GM19240 (cell line): ENCODE data around the gene PLA2G4F.

Experiments
- DNase-seq: peaks from one replicate; pipeline ENCODE4 v3.0.0; 2011; ENCODE audit warnings: low spot score; ENCODE audit not compliant: insufficient read length

PLA2G4F gene

DNA sequence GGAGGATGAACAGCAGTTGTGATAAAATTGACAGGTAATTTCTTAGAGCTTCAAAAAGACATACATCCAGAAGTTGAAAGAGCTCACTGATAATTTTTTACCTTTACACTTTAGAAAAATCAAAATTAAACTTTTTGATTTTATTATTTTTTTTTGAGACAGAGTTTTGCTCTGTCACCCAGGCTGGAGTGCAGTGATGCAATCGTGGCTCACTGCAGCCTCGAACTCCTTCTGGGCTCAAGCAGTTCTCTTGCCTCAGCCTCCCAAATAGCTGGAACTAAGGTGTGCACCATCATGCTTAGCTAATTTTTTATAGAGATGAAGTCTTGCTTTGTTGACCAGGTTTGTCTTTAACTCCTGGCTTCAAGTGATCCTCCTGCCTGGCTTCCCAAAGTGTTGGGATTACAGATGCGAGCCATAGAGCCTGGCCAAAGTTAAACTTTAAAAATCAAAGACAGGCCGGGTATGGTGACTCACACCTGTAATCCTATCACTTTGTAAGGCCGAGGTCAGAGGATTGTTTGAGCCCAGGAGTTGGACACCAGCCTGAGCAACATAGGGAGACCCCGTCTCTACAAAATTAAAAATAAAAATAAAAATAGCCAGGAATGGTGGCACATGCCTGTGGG, 21.7 kb downstream of the PLA2G4F start:
- DNase-seq = no peak

DNA sequence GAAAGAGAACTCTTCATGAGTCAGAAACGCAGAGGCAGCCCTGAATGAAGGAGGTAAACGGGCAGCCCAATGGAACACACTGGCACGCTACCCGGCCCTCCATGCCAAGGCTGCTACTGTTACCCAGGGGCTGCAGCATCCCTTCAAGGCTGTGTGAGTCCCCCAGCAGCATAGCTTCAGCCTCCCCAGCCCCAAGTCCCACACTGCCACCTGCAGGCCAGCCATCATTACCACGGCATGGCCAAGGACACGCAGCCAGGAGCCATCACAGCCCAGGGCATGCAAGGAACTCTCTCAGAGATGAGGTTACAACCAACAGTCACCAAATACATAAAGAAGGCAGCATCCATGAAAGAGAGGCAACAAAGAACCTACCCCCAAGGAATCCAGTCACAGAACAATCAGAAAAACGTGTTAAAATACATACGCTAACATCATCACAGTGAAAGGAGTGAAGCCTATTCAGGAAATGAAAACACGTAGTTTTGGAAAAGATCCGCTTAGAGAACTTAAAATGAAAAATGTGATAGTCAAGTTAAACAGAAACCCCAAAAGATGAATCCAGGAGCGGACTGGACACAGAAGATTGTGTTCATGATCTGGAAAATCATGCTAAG, 22.4 kb downstream of the PLA2G4F start:
- peak; percentile 54 for DNase-seq

DNA sequence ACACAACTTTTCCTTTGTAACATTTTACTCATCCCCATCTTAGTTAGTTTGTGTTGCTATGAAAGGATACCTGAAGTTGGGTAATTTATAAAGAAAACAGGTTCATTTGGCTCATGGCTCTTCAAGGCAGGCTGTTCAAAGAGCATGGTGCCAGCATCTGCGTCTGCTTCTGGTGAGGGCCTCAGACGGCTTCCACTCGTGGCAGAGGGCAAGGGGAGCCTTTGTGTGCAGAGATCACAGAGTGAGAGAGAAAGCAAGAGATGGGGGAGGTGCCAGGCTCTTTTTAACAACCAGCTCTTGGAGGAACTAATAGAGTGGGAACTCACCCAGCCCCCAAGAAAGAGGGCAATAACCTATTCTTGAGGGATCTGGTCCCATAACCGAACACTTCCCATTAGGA, 23.1 kb downstream of the PLA2G4F start:
- no peak for DNase-seq

DNA sequence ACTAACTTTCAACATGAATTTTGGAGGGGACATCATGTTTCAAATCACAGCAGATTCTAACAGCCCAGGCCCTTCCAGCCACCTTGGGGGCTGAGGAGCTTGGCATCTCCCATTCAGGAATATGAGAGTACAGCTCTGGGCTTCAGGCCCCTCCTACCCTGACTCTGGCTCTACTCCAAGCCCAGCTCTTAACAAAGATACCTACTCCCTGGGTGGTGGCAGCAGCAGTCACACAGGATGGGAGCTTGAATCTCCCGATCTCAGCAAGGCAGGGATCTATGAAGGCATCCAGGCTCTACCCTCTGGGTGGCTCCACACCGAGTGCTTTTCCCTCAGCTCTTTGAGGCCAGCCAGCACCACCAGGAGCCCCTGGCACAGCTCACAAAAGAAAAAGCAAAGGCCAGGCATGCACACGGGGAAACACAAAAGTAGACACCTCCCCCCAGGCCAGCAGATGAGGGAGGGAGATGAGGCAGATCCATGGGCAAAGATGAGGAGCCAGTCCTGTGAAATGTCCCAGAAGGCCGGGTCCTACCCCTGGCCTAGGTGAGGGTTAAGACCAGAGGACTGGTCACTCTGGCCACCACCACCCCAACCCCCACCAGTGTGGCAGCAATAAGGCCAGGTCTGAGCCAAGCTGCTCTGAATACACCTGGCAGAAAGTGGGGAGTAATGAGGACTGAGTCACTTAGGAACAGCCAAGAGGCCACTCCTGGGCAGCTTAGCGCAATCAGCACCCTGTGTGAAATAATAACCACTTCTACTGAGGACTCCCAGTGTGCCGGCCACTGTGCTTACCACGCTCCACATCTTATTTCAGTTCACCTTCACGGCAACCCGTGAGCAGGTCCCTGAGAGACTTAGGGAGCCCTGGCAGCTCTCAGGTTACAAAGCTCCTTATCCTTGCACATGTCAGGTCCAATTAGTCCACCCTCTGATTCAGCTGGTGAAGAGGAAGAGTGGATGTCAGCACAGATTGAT, 24.3 kb downstream of the PLA2G4F start:
- no peak for DNase-seq

DNA sequence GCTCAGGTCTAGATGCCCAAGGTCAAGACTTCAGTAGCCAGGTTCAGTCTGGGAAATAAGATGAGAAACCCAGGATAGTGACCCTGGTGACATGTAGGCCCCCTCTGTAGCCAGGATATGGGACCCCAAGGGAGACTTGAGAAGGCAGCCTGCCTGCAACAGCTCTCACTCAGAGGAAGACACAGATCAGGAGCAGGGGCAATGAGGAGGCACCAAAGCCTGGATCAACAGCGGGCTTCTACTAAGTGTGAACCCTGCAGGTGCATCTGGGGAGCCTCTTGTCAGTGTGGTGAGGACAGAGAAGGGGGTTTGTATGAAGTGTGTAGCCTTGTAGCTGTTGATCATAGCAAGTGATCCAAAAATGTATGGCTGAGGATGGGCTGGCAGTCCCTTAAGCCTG, 25.4 kb downstream of the PLA2G4F start:
- DNase-seq = no peak

DNA sequence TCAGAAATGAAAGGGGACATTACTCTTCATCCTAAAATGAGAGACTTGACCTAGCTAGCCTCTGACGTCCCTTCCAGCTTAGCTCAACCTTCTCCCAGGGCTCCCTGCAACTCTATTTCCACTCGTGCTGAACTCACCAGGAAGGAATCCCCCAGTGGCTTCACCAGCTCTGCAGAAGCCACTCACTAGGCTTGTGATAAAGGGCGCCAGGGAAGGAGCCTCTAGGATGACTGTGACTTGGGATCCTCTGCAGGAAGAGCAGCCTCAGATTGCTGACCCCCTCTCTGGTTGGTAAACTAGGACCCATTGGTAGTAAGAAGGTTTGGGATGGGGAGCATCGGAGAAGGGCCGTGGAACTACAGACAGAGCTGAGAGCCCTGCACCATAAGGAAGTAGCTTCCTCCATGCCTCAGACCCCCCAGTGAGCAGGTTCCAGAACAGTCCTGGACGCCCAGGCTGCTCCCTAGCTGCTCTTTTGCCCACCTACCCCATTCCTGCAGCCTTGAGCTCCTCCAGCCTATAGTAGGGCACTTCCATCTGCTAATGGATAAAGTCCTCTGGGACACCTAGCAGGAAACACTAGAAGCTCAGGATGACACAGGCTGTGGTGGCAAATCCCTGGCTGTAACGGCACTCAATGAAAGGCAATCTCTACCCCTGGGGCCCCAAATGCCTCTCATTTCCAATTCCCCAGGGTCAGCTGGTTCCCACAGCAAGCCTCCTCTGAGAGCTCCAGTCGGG, 26.0 kb downstream of the PLA2G4F start:
- DNase-seq = no peak

DNA sequence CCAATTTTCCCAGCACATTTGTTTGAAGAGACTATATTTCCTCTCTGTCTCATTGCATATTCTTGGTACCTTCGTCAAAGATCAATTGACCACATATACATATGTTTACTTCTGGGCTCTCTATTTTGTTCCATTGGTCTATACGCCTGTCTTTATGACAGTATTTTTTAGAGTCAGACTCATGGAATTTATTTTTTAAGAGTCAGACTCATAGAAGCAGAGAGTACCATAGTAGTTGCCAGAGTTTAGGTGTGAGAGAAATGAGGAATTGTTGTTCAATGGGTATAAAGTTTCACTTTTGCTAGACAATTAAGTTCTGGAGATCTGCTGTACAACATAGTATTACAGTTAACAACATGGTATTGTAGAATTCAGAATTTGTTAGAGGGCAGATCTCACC, 27.1 kb downstream of the PLA2G4F start:
- no peak for DNase-seq

DNA sequence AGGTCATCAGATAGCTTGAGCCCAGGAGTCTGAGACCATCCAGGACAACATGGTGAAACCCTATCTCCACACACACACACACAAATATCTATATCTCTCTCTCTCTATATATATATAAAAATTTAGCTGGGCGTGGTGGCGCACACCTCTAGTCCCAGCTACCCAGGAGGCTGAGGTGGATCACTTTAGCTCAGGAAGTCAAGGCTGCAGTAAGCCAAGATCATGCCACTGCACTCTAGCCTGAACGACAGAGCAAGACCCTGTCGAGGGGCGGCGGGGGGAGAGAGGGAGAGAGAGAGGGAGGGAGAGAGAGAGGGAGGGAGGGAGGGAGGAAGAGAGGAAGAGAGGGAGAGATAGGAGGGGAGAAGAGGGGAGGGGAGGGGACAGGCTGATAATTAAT, 28.0 kb downstream of the PLA2G4F start:
- no peak for DNase-seq

DNA sequence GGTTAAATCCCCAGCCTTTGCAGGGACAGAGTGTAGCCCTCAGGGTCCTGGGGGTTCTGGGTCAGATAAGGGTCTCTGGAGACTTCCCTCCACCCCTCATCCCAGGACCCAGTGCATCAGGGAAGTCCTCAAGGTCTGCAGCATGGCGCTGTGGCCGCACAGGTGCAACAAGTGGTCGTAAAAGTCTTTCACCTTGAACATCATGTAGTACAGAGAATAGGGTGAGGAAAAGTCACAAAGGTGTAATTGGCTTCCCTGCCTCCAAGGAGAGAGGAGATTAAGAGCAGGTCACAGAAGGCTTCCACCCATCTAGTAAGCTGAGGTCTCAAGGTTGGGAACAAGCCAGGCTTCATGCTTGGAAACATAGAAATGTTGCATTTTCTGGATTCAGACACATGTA, 32.9 kb downstream of the PLA2G4F start:
- no peak for DNase-seq

DNA sequence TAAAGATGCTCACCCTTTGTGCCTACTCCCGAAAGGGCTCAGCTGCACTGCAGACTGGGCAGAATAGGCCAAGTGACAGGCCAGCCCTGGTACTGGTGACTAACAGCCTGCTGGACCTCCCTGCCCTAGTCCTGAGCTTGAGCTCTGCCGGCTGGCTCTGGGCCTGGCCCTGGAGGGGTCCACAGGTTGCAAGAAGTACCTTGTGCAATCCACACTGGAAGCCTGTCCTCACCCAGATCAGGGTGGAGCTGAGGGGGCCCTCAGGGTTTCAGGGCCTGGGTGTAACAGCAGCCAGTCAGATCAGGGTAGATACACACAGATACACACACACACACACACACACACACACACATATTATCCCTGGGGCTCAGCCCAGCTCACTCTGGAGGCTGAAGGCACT, 34.8 kb downstream of the PLA2G4F start:
- DNase-seq = no peak

DNA sequence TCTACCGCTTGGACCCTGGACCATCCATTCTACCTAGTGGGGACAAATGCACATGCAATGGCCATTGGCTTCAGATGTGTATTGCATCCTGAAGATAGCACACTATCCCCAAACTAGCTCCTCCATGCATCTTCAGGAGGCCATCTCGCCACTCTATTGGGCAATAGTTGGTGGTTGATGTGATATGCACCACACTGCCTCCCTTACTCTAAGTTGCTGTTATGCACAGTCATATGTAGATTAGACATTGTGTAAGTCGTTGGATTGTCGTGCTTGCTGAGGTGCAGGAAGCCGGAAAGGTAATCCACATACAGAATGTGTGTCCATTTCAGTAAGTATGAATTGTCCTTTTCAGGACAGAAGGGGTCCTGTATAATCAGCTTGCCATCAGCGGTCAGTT, 35.4 kb downstream of the PLA2G4F start:
- no peak for DNase-seq

DNA sequence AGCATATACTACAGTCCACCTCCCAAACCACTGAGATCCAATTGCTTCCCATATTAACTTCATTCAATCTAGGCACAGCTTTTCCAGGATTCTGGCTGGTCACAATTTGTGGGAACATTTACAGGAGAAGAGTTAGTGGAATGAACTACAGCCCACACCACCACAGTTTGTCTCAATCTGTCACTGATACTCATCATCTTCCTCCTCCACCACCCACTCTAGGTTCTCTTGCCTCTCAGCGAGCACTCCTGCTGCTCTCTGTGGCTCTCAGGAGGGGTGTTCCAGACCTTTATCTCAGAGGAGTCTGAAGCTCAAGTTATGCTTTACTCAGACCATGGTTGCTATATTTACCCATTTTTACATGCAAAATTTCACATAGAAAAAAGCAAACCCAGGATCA, 36.2 kb downstream of the PLA2G4F start:
- DNase-seq = no peak

DNA sequence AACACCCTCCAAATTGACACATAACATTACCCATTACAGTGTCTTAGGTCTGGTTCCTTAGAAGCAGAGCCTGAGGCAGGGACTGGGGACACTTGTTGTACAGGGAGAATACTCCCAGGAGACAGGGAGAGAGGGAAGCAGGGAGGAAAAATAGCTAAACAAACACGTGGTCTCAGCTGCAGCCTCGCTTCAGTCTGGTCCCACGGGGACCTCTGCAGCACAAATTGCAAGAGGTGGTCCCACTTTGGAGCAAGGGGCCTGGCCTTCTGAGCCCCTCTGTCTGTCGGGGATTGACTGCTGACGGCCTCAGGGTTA, 37.0 kb downstream of the PLA2G4F start:
- no peak for DNase-seq

DNA sequence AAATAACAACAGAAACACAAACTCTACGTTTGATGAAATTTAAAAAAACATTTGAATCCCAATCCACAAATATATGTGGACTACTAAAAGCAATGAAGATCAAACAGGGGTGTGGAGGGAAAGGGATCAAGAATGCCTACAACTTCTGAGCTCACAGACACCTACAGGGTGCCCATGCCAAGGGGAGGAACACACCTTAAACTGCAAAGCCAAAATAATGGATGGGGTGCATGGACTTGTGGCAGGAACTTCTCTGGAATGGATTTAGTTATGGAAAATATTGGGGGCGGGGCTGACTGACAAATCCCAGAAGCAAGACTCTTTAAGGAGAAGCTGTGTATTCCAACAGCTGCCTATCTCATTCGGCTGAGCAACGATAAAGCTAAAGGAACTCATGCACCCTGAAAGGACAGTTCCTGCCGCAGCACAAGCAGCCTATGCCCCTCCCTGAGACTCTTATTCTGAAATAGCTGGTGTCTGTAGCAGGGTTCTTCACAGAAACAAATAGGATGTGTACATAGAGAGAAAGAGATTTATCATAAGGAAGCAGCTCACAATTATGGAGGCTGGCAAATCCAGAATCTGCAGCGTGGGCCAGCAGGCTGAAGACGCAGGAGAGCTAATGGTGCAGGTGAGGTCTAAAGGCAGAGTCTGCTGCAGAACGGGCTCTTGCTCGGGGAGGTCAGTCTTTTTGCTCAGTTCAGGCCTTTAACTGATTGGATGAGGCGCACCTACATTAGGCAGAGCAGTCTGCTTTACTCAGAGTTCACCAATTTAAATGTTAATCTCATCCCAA, 37.6 kb downstream of the PLA2G4F start:
- no peak for DNase-seq

DNA sequence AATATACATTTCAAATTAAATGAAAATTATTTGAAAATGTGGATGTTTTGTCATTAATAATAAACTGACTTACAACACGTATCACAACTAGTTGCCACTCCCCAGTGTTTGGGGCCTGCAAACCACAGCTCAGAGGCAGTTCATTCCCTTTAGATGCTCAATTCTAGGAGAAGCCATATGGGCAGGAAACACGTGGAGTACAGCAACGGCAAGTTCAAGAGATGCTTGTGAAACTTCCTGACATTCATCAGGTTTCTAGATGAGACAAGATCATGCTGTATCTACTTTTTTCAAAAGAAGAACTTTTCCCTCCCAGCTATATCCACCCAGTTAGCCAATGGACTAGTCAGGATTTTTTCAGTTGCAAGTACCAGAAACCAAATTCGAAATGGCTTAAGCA, 44.5 kb downstream of the PLA2G4F start:
- no peak for DNase-seq

DNA sequence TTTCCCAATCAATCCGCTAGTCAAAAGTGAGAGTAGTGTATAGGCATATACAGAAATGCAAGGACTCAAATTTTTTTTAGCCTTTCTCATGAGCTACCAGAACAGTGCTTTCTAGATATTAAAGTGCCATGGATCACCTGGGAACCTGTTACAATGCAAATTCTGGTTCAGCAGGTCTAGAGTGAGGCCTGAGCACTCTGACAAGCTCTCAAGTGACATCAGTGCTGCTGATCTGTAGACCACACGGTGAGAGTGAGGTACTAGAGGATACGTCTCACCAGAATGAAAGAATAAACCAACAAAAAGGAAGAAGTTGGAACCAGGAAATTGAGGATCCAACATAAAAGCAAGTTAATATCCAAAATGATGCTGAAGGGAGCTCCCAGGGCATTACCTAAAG, 46.1 kb downstream of the PLA2G4F start:
- no peak for DNase-seq

DNA sequence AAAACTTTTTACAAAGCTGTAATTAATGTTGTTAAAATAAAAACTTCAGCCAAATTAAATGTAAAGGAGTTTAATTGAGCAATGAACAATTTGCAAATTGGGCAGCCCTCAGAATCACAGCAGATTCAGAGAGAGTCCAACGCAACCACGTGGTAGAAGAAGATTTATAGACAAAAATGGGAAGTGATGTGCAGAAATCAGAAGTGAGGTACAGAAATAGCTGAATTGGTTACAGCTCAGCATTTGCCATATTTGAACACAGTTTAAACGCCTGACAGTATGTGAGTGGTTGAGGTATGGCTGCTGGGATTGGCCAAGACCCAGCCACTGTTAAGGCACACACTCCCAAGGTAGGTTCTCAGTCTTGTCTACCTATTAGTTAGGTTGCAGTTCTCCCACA, 47.6 kb downstream of the PLA2G4F start:
- no peak for DNase-seq

DNA sequence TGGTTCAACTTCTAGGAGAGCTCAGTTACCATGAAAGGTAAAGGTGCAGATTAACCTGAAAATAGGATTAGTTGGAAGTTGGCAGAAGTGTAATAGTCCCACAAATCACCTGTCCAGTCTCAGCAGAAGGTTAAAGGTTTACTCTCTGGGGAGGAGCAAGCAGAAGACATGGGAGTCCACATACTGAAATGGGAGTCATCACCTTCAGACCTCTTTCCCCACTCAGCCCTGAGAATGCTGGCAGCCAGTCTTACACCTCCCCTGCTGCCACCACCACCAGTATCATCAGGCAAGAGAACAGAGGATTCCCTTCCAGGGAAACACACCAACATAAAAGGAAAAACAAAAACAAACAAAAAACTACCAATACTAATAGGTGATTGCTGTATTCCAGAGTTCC, 48.2 kb downstream of the PLA2G4F start:
- no peak for DNase-seq

DNA sequence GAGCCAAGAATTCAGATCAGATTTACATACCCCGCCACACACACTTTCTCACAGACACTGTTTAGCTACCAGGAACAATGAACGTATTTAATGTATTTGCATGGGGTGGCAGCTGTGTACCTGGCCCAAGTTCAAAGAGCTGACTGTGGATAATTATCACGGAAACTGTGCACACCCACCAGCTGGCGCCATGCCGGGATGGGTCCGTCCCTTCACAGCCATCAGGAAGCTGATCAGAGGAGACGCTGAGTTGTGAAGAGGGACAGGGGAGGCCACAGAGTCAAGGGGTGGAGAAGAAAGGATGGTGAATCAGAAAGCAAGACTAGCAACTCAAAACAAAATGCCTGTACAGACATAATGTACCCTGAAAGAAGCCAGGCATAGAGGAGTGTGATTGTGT, 49.0 kb downstream of the PLA2G4F start:
- no peak for DNase-seq

DNA sequence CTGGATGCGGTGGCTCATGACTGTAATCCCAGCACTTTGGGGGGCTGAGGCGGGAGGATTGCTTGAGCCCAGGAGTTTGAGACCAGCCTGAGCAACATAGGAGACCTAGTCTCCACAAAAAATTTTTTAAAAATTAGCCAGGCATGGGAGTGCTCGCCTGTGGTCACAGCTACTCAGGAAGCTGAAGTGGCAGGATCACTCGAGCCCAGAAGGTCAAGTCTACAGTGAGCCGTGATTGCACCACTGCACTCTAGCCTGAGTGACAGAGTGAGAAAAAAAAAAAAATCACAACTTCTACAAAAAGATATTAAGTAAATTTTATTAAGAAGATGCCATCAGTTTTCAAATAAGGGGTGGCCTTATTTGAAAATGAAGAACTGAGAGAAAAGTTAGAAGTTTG, 50.1 kb downstream of the PLA2G4F start:
- no peak for DNase-seq
